ENCODE measurements around the gene ST3GAL2. TPM values are rescaled to one million over a fixed set of nuclear protein-coding genes. Genes with fewer than 3 reads are reported as not detected.

Gene ST3GAL2
- total RNA-seq, 2 experiments from 2014 or later: 16.7 to 17.3 TPM

- intact Hi-C loops (cut with micrococcal nuclease): no loop called here
- H3K27ac Mint-ChIP-seq: no peak overlapping the region
- H3K27me3 Mint-ChIP-seq: no peaks in the 10 kb centered on the region
- POLR2A ChIA-PET: no interaction called here
- CTCF ChIA-PET: interaction anchor here (1.0 kb wide), 1 partner anchor 35 kb away, joined by 3 read pairs; the partner anchor contains the start of gene ST3GAL2
- H3K4me3 Mint-ChIP-seq: no peak overlapping the region
- peaks cover 25% of the 10 kb centered on the region for H3K4me1 Mint-ChIP-seq (ENCODE audit: low read depth)
- no peaks in the 10 kb centered on the region for H3K9me3 Mint-ChIP-seq
- no peak for DNase-seq
- H3K36me3 Mint-ChIP-seq: peaks cover 2% of the 10 kb centered on the region
Observed at GRCh38 chr16:70474320-70475053, 35.6 kb upstream of the ST3GAL2 start.

- POLR2A ChIA-PET: no interaction called here
Observed at GRCh38 chr16:70473446-70474319, 34.8 kb upstream of the ST3GAL2 start.

GRCh38 chr16:70472786-70473433 lies 34.0 kb upstream of the ST3GAL2 start:
- Mint-ChIP-seq H3K36me3 (peaks cover 2% of the 10 kb centered on the region), H3K27me3 (no peaks in the 10 kb centered on the region), H3K4me1 (ENCODE audit: low read depth) (peaks cover 20% of the 10 kb centered on the region), H3K27ac (no peak overlapping the region), H3K9me3 (no peaks in the 10 kb centered on the region), H3K4me3 (no peak overlapping the region)
- ChIA-PET CTCF (no interaction called here), POLR2A (no interaction called here)
- no peak for DNase-seq
- intact Hi-C loops (cut with micrococcal nuclease): no loop called here

More at GRCh38 chr16:70473446-70474319, 34.8 kb upstream of the ST3GAL2 start:
- no peak overlapping the region for H3K27ac Mint-ChIP-seq
- H3K9me3 Mint-ChIP-seq: no peaks in the 10 kb centered on the region
- H3K27me3 Mint-ChIP-seq: no peaks in the 10 kb centered on the region
- H3K36me3 Mint-ChIP-seq: peaks cover 2% of the 10 kb centered on the region
- DNase-seq: no peak
- intact Hi-C loops (cut with micrococcal nuclease): no loop called here
- H3K4me1 Mint-ChIP-seq (ENCODE audit: low read depth): peaks cover 23% of the 10 kb centered on the region
- H3K4me3 Mint-ChIP-seq: no peak overlapping the region
- CTCF ChIA-PET: no interaction called here

GRCh38 chr16:70470927-70471341 lies 32.0 kb upstream of the ST3GAL2 start:
- H3K4me3 Mint-ChIP-seq: no peak overlapping the region
- intact Hi-C loops (cut with micrococcal nuclease): no loop called here
- no peak for DNase-seq
- H3K36me3 Mint-ChIP-seq: peaks cover 2% of the 10 kb centered on the region
- ChIA-PET POLR2A (interaction anchor here (0.6 kb wide), 1 partner anchor 16 kb away, joined by 4 read pairs; no protein-coding TSS in a partner anchor), CTCF (no interaction called here)
- H3K9me3 Mint-ChIP-seq: no peaks in the 10 kb centered on the region
- H3K27ac Mint-ChIP-seq: no peak overlapping the region
- H3K27me3 Mint-ChIP-seq: no peaks in the 10 kb centered on the region
- H3K4me1 Mint-ChIP-seq (ENCODE audit: low read depth): peaks cover 4% of the 10 kb centered on the region

- POLR2A ChIA-PET: interaction anchor here (0.6 kb wide), 1 partner anchor 15 kb away, joined by 4 read pairs; no protein-coding TSS in a partner anchor
- CTCF ChIA-PET: interaction anchor here (0.6 to 1.2 kb wide), 2 partner anchors 59 to 76 kb away, joined by 3 to 5 read pairs; no protein-coding TSS in a partner anchor
- Mint-ChIP-seq H3K27ac (no peak overlapping the region), H3K36me3 (peaks cover 2% of the 10 kb centered on the region), H3K9me3 (no peaks in the 10 kb centered on the region), H3K4me3 (no peak overlapping the region), H3K4me1 (ENCODE audit: low read depth) (no peaks in the 10 kb centered on the region), H3K27me3 (no peaks in the 10 kb centered on the region)
- no peak for DNase-seq
- intact Hi-C loops (cut with micrococcal nuclease): no loop called here
Observed at GRCh38 chr16:70470141-70470926, 31.4 kb upstream of the ST3GAL2 start.

GRCh38 chr16:70468776-70469525 lies 30.1 kb upstream of the ST3GAL2 start:
- H3K9me3 Mint-ChIP-seq: no peaks in the 10 kb centered on the region
- peaks cover 2% of the 10 kb centered on the region for H3K36me3 Mint-ChIP-seq
- no peaks in the 10 kb centered on the region for H3K4me1 Mint-ChIP-seq (ENCODE audit: low read depth)
- no peaks in the 10 kb centered on the region for H3K27me3 Mint-ChIP-seq
- H3K27ac Mint-ChIP-seq: no peak overlapping the region
- ChIA-PET POLR2A (interaction anchor here (0.6 kb wide), 1 partner anchor 74 kb away, joined by 3 read pairs; no protein-coding TSS in a partner anchor), CTCF (no interaction called here)
- no peak for DNase-seq
- no peak overlapping the region for H3K4me3 Mint-ChIP-seq
- intact Hi-C loops (cut with micrococcal nuclease): no loop called here

GRCh38 chr16:70467608-70468007 lies 28.7 kb upstream of the ST3GAL2 start:
- Mint-ChIP-seq H3K4me3 (no peak overlapping the region), H3K4me1 (ENCODE audit: low read depth) (no peaks in the 10 kb centered on the region), H3K36me3 (no peaks in the 10 kb centered on the region), H3K27ac (no peak overlapping the region), H3K27me3 (no peaks in the 10 kb centered on the region), H3K9me3 (no peaks in the 10 kb centered on the region)
- intact Hi-C loops (cut with micrococcal nuclease): no loop called here
- DNase-seq: no peak
- CTCF ChIA-PET: no interaction called here
- POLR2A ChIA-PET: no interaction called here

- Mint-ChIP-seq H3K4me3 (no peak overlapping the region), H3K36me3 (no peaks in the 10 kb centered on the region), H3K27ac (no peak overlapping the region), H3K9me3 (no peaks in the 10 kb centered on the region), H3K4me1 (ENCODE audit: low read depth) (no peaks in the 10 kb centered on the region), H3K27me3 (no peaks in the 10 kb centered on the region)
- ChIA-PET CTCF (no interaction called here), POLR2A (no interaction called here)
- intact Hi-C loops (cut with micrococcal nuclease): no loop called here
- DNase-seq: no peak
Observed at GRCh38 chr16:70467113-70467512, 28.2 kb upstream of the ST3GAL2 start.

- no peak overlapping the region for H3K4me3 Mint-ChIP-seq
- ChIA-PET POLR2A (no interaction called here), CTCF (no interaction called here)
- no peaks in the 10 kb centered on the region for H3K9me3 Mint-ChIP-seq
- H3K27ac Mint-ChIP-seq: no peak overlapping the region
- H3K27me3 Mint-ChIP-seq: no peaks in the 10 kb centered on the region
- intact Hi-C loops (cut with micrococcal nuclease): no loop called here
- DNase-seq: no peak
- H3K36me3 Mint-ChIP-seq: no peaks in the 10 kb centered on the region
- no peaks in the 10 kb centered on the region for H3K4me1 Mint-ChIP-seq (ENCODE audit: low read depth)
Observed at GRCh38 chr16:70466805-70467076, 27.8 kb upstream of the ST3GAL2 start.

- ChIA-PET POLR2A (no interaction called here), CTCF (no interaction called here)
- no peaks in the 10 kb centered on the region for H3K4me1 Mint-ChIP-seq (ENCODE audit: low read depth)
- intact Hi-C loops (cut with micrococcal nuclease): no loop called here
- no peaks in the 10 kb centered on the region for H3K27me3 Mint-ChIP-seq
- H3K9me3 Mint-ChIP-seq: no peaks in the 10 kb centered on the region
- no peak overlapping the region for H3K4me3 Mint-ChIP-seq
- DNase-seq: no peak
- no peak overlapping the region for H3K27ac Mint-ChIP-seq
- no peaks in the 10 kb centered on the region for H3K36me3 Mint-ChIP-seq
Observed at GRCh38 chr16:70465999-70466804, 27.3 kb upstream of the ST3GAL2 start.

- Mint-ChIP-seq H3K27me3 (no peaks in the 10 kb centered on the region), H3K36me3 (no peaks in the 10 kb centered on the region), H3K4me1 (ENCODE audit: low read depth) (no peaks in the 10 kb centered on the region), H3K9me3 (no peaks in the 10 kb centered on the region), H3K27ac (no peak overlapping the region), H3K4me3 (no peak overlapping the region)
- intact Hi-C loops (cut with micrococcal nuclease): no loop called here
- ChIA-PET POLR2A (no interaction called here), CTCF (no interaction called here)
- no peak for DNase-seq
Observed at GRCh38 chr16:70463235-70463634, 24.3 kb upstream of the ST3GAL2 start.
